GM19328 (cell line): Measurements from ENCODE around the gene LCLAT1.
"Not testable (repeated sequence)": the region's sequence is repeated elsewhere in the genome, so short reads cannot be mapped to it uniquely, and the experiment has no call there.

Experiments used
- ATAC-seq: cut with Tn5 transposase; IDR thresholded peaks from one replicate; pipeline ENCODE4 v1.9.1; 2021; ENCODE audit warnings: mild to moderate bottlenecking, moderate library complexity; ENCODE audit not compliant: unreplicated experiment

The LCLAT1 gene

DNA sequence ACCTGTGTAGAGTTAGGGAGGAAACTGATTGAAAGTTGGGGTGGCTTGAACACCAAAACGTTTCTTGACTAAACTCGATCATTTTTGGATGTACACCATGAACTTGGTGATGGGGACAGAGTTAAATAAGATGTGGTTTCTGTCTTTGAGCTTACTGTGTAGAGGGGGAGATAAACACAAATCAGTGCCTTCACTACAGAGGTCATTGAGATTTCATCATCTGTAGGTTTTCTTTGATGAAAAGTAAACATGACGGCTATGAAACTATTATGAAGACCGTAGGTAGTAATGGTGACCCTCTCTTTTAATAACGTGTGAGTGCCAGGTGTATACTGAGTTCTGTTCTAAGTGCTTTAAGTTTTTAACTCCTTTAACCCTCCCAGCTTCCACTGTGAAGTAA, 6.5 kb downstream of the LCLAT1 start:
- ATAC-seq = no peak

DNA sequence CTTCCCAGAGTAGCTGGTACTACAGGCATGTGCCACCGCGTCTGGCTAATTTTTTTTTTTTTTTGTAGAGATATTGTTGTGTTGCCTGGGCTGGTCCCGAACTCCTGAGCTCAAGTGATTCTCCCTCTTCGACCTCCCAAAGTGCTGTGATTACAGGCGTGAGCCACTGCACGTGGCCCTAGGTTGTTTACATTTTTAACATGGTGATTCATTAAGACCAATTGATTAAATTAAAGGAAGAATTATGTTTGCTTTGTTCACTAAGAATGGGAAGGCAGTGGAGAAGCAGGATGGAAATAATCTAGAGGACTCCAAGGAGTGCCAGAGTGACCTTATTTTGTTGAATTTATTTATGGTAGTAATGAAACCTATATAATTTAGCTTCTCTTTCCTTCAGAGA, 7.5 kb downstream of the LCLAT1 start:
- ATAC-seq = no peak

DNA sequence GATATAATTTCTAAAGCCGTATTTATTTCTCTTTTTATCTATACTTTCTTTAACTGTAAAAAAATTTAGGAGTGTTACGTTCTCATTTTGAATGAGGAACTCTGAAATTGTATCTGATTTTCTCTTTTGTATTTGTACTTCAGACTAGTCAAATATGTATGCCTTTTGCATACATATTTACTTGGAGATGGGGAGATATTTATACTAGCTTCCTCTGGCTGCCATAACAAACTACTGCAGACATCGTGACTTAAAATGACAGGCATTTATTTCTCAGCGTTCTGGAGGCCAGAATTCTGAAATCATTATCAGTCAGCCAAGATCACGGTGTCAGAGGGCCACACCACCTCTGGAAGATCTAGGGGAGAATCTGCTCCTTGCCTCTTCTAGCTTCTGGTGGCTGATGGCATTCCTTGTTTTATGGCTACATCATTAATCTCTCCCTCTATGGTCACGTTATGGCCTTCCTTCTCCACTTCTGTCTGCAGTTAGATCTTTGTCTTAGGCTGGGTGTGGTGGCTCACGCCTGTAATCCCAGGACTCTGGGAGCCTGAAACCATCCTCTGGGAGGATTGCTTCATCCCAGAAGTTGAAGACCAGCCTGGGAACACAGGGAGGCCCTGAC, 8.2 kb downstream of the LCLAT1 start:
- ATAC-seq = no peak

DNA sequence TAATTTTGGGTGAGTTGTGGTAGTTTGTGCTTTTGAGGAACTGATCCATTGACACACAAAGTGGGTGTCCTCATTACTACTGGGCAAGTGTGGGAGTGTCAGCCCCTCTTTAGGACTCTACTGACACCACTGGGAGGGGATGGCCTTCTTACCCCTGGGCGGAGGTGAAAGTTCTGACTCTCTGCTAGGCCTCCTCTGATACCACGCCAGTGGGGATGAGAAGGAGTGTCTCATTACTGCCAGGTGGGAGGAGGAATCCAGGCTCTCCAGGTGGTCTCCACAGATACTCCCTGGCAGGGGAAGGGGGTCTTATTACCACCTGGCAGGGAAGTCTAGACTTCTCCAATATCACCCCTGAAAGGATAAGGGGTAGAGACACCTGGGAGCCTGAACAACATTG, 9.1 kb downstream of the LCLAT1 start:
- no peak for ATAC-seq

DNA sequence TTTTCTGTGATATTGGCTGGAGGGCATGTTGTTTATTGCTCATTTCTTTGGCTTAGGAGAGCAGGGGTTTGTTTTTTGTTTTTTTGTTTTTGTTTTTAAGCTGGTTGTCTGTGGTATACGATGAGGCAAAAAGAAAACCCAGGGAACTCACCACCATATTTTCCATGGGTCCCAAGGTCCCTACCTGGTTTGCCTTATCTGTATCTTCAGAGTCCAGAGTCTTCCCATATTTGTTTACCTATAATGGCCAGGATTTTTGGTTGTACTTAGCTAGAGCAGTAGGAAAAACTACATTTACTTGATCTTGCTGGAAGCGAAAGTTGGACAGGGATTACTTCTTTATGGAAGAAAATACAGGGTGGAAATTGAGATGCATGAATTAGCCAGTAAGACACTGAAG, 9.5 kb downstream of the LCLAT1 start:
- no peak for ATAC-seq

DNA sequence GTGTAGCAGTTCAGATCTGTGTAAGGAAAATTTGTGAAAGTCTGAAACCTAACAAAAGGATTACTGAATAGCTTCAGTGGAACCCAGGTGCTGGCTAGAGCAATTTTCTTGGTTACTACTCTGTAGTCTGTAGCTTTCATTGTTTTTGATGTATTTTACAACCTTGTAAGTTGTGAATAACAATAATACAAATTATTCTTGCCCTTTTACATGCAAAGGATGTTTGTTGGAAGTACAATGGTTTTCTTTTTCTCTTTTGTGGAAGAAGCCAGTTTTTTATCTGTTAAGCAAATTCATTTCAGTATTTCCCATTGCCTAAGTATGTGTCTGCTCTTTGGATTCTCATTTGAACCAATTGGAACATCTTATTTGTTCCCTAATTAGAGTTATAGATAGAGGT, 10.2 kb downstream of the LCLAT1 start:
- ATAC-seq = no peak

DNA sequence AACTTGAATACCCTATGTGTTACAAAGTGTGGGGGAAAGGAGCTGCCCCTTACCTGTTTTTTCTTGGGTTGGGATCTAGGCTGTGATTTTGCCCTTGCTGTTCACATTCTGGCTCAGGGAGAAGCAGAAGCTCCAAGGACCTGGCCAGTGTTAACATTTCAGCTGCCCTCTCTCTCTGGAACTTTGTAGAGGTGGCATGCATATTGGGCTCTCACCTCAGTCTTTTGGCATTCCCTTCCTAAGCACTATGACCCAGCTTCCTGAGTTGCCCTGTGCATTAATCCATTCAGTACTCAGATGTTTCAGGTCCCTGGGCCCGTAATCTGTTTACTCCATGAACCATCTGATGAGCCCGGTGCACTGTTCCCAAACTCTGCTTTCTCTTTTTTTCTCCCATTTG, 12.1 kb downstream of the LCLAT1 start:
- ATAC-seq = no peak

DNA sequence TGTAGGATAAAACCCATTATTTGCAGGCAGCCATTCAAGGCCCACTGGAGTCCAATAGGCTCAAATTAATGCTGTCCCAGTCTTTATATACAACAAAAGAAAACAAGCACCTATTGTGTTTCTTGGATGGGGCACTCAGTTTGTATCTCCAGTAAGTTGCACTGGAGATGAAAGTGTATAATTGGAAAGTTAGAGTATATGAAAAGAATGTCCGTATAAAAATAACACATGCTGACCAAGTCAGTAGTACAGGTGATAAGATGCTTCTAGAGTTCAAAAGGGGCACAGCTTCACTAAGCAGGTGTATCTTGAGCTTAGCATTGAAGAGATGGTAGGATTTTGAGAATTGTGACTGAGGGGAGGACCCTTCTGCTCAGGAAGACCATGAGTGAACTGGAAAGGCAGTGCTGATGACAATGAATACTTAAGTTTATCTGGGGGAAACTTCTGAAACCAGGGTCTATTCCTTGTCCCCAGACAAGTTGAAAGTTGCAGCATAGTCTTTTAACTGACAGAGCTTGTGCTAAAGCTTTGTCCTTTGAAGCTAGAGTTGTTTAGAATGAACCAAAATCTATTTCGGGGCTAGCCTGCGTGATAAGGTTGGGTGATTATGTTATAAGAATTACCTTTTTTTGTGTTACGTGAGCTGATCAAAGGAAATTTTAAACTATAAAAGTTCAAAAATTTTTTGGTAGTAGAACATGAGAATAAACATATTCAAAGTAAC, 15.2 kb downstream of the LCLAT1 start:
- no peak for ATAC-seq

DNA sequence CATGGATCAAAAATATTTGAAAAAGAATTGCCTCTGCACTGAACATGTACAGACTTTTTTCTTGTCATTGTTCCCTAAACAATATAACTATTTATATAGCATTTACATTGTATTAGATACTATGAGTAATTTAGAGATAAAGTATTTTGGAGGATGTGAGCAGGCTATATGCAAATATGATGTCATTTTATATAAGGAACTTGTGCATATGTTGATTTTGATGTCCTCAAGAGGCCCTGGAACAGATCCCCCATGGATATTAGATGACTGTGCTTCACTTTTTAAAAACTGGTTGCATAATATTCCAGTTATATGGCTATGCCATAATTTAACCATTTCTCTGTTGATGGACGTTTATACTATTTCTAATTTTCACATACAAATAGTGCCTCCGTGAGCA, 16.5 kb downstream of the LCLAT1 start:
- no peak for ATAC-seq

DNA sequence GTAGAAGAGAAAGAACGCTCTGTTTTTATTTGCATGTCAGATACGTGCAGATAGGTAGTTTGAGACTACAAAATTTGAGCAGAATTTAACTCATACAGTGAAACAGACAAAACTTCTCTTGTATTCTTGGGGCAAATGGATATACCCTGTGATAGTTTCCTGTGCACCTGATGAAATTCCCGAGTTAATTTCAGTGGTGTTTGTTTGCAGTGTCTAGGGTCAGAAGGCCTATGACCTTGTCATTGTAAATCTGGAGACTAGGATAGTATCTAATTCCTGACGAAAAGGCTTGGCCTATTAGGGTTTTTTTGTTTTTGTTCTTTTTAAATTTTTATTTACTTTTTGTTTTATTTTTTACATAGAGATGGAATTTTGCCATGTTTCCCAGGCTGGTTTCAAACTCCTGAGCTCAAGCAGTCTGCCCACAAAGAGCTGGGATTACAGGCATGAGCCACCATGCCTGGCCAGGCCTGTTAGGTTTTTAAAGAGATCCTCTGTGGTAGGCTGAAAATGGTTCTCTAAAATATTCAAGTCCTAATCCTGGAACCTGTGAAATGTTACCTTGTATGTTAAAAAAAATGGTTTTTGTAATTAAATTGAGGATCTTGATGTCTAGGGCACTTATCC, 17.6 kb downstream of the LCLAT1 start:
- no peak for ATAC-seq

DNA sequence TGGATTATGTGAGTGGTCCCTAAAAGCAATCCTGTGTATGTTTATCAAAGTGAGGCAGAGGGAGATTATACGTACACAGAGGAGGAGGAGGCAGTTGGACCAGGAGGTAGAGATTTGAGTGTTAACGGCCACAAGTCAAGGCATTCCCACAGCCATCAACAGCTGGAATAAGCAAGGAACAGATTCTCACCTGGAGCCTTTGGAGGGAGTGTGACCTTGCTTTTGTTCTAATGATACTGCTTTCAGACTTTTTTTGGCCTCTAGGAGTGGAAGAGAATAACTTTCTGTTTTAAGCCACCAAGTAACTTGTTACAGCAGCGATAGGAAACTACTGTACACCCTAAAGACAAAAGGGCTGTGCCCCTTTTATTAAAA, 18.1 kb downstream of the LCLAT1 start:
- ATAC-seq = no peak

DNA sequence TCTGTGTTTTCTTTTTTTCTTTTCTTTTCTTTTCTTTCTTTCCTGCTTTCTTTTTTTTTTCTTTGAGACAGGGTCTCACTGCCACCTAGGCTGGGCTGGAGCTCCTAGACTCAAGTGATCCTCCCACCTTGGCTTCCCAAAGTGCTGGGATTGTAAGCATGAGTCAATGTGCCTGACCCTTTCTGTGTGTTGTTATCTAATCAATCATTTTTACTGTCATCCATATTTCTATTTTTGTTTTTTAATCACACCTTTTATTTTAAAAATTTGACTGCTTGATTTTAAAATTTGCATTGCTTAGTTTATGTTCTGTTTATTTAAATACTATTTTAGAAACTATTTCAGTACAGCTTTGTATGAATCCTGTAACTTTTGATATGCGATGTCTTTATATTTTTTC, 19.2 kb downstream of the LCLAT1 start:
- ATAC-seq = no peak

DNA sequence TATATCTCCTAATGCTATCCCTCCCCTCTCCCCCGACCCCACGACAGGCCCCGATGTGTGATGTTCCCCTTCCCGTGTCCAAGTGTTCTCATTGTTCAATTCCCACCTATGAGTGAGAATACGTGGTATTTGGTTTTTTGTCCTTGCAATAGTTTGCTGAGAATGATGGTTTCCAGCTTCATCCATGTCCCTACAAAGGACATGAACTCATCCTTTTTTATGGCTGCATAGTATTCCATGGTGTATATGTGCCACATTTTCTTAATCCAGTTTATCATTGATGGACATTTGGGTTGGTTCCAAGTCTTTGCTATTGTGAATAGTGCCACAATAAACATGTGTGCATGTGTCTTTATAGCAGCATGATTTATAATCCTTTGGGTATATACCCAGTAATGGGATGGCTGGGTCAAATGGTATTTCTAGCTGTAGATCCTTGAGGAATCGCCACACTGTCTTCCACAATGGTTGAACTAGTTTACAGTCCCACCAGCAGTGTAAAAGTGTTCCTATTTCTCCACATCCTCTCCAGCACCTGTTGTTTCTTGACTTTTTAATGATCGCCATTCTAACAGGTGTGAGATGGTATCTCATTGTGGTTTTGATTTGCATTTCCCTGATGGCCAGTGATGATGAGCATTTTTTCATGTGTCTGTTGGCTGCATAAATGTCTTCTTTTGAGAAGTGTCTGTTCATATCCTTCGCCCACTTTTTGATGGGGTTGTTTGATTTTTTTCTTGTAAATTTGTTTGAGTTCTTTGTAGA, 20.2 kb downstream of the LCLAT1 start:
- not testable (repeated sequence) for ATAC-seq

DNA sequence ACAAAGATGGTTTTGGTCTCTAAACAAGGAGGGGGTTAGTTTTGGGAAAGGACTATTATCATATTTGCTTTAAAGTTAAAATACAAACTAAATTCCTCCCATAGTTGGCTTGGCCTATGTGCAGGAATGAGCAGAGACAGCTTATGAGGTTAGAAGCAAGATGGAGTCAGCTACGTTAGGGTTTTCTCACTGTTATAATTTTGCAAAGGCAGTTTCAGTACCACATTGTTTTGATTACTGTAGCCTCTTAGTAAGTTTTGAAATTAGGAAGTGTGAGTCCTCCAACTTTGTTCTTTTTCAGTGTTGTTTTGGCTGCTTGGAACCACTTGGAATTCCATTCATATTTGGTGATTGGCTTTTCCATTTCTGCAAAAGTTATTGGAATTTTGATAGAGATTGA, 23.4 kb downstream of the LCLAT1 start:
- ATAC-seq = no peak

DNA sequence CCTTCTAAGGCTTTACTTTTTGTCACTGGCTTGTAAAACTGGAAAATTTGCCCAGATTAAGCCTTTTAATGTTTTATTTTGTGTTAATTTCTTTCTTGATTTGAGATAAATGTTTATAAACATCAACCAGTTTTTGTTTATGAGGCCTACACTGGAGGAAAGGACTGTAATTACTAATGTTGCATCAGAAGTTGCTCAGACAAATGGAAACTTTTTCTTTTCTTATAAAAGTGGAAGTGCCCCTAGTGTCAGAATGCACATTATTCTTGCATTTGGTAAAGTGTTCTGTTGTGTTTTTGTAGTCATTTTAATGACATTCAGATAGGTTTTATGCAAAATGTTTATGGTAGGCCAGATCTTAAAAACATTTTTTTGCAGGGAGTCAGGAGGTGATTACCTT, 25.3 kb downstream of the LCLAT1 start:
- ATAC-seq = no peak

DNA sequence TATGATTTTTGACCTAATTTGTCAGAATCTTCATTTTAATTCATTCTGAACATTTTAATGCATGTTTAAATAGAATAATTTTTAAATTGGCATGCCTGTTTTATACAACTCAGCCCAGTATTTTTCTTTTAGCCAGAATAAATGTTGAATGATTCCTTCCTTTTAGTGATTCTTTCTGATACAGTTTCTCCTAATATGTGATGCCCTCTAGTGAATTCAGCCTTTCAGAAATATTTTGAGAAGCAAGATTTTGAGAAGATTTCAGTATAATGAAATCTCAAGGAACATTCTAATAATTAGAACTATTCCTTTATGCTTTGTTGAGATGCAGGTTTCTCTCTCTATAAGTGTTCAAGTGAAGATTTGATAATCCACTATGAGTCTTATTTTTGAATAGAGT, 28.5 kb downstream of the LCLAT1 start:
- no peak for ATAC-seq

DNA sequence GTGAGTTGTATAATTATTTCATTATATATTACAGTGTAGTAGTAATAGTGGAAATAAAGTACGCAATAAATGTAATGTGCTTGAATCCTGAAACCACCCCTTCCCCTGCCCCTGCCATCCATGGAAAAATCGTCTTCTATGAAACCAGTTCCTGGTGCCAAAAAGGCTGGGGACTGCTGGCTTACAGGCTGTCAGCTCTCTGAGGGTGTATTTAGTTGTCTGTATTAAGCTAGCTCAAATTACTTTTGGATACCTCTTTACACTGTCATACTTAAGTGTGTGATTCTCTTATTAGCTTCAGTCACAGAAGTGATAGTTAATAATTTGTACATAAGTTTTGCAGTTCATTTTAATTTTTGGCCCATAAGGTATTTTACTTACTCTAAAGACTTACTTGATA, 29.6 kb downstream of the LCLAT1 start:
- no peak for ATAC-seq

DNA sequence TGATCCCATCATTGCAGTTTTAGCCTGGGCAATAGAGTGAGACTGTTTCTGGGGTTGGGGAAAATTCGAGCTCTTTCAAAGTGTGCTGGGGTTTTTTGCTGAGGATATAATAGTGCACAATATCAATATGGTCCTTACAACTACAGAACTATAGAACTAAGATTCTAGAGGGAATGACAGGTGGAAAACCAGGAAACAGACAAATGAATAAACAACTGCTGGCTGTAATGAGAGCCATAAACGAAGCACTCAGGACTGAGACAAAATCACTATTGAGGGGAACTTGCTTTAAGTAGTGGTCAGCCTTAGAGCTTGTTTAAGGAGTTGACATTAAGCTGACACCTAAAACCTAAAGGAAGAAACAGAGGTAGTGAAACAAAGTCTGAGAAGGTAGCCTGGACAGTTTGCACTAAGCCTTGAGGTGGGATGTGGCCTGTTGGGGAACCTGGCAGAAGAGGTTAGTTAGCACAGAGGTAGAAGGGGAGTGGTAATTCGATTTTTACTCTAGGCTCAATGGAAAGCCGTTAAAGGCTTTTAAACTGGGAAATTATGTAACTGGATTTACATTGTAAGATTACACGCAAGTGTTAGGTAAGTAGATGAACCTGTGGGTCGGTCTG, 33.8 kb downstream of the LCLAT1 start:
- ATAC-seq = no peak

DNA sequence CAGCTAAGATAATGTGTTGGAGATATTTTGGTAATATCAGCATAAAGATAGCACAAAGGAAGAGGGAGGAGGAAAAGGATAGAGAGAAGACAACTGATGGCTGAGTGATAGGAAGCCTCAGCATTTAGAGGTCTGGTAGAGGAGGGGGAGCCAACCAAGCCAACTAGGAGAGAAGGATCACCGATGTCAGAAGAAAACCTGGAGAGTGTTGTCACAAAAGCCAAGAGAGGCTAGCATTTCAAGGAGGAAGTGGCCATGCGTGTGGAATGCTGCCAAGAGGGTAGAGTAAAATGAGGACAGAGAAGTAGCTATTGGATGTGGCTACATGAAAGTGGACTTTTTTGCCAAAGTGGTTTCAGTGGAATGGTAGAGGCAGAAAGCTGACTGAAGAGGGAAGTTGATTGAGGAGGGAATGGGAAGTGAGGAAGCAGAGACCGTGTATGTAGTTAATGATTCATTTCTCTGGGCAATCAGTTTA, 34.3 kb downstream of the LCLAT1 start:
- no peak for ATAC-seq

DNA sequence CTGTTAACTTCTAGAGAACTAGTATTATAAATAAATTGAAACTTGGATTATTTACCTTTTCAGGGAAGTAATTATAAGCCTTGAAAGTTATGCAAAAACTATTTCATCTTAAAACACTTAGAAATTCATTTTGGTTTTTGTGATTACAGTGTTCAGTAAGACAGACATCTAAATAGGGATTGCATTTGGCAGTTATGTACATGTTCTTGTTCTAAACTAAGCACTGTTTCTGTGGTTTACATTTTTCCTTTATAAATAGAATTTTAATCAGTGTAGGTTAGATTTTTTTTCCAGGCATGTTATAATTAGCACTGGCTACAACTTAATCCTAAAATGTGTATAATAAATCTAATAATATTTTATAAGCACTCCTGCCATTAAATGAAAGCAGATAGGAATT, 35.0 kb downstream of the LCLAT1 start:
- ATAC-seq = no peak

DNA sequence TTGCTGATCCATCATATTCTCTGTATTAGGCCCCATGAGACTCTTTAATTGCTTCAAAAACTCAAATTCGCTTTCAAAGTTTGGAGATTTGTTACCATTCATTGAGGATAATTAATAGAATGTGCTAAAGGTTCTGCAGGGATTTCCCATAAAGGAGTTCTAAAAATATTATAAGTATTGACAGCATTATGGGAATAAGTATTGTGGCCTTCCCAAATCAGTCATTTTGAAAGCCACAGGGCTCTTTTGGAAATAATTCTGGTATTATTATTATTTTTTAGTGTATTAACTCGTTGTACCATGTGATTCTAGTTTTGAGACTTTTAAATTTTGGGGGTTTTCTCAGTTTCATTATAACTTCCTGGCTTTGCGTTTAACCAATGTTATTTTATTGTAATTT, 37.1 kb downstream of the LCLAT1 start:
- ATAC-seq = no peak
